A673 (cell line): Measurements from ENCODE around the gene GADD45A.

Experiments
- CTCF ChIP-seq: fragments of 300-800, 200-600 bp; sonication (generic); conservative IDR thresholded peaks from 2 replicates; pipeline ENCODE4 v1.5.1; 2017; ENCODE audit warnings: low read depth, mild to moderate bottlenecking, antibody characterized with exemption, low read length, moderate library complexity, mixed read lengths
- EZH2 ChIP-seq: fragments of 200-600 bp; sonication (generic); IDR thresholded peaks from 2 replicates; pipeline ENCODE4 v1.6.1; 2017; ENCODE audit warnings: borderline replicate concordance, low read depth, mild to moderate bottlenecking, mixed read lengths, antibody characterized with exemption, low read length; ENCODE audit not compliant: poor library complexity, severe bottlenecking

GRCh38 chr1:67685558-67686266, 711 bp downstream of the GADD45A start:
- TF ChIP-seq CTCF (no peak), EZH2 (no peak)
